ENCODE results near the gene CDK16. TPM values are rescaled to one million over a fixed set of nuclear protein-coding genes. Genes with fewer than 3 reads are reported as not detected.

The CDK16 gene
- total and polyA plus RNA-seq, 2 donors (not counting 3 experiments of a cell fraction or from before 2014, with no cell fraction given), result 99.9 to 149 TPM

GRCh38 chrX:47181301-47181700 is 37.2 kb upstream of the CDK16 start:
- Histone ChIP-seq H4K20me1 (replicated peaks; ENCODE audit: control insufficient read depth, extremely low read depth, insufficient read depth, low read length) (no peaks in the 10 kb centered on the region), H3K4me2 (ENCODE audit: insufficient read depth, low read length) (no peak overlapping the region), H3K9ac (replicated peaks; ENCODE audit: extremely low read depth, insufficient read depth, low read length) (no peak overlapping the region), H3K27ac (ENCODE audit: insufficient read depth, low read depth, low read length) (no peak overlapping the region), H3K36me3 (ENCODE audit: control insufficient read depth in 2 of 2, extremely low read depth in 1 of 2, insufficient read depth in 2 of 2, low read length in 2 of 2) (peaks cover 0 to 45% of the 10 kb centered on the region in 2 experiments), H3K4me3 (replicated peaks in 1 of 3; ENCODE audit: insufficient read depth in 1 of 3, low read depth in 1 of 3, low read length in 3 of 3) (no peak overlapping the region), H3K4me1 (ENCODE audit: control insufficient read depth, extremely low read depth, insufficient read depth, low read length) (no peaks in the 10 kb centered on the region), H3K9me1 (replicated peaks; ENCODE audit: control insufficient read depth, extremely low read depth, insufficient read depth, low read length) (no peaks in the 10 kb centered on the region), H2AFZ (ENCODE audit: low read depth, low read length) (no peak overlapping the region), H3K27me3 (ENCODE audit: control insufficient read depth in 2 of 2, insufficient read depth in 2 of 2, low read length in 2 of 2) (no peaks in the 10 kb centered on the region), H3K9me3 (replicated peaks; ENCODE audit: control insufficient read depth, insufficient read depth, low read length) (no peaks in the 10 kb centered on the region), H3K79me2 (ENCODE audit: control insufficient read depth, insufficient read depth, low read length) (no peaks in the 10 kb centered on the region)
- no TSS peak for BruUV-seq (replicated peaks)
- ChIA-PET CTCF (no interaction called here), POLR2A (no interaction called here)
- intact Hi-C loops (cut with micrococcal nuclease), result no loop called here
- no peak for FAIRE-seq
- TF ChIP-seq MYC (IDR thresholded peaks at IDR 0.05; ENCODE audit: low read depth, low read length) (no peak), POLR2AphosphoS5 (IDR thresholded peaks at IDR 0.05; ENCODE audit: insufficient read depth, low read depth, low read length) (no peak), JUN (IDR thresholded peaks at IDR 0.05; ENCODE audit: borderline replicate concordance, insufficient read depth, insufficient read length, low read depth) (no peak), FOS (IDR thresholded peaks at IDR 0.05; ENCODE audit: borderline replicate concordance, insufficient read depth, low read length) (no peak), POLR2A (IDR thresholded peaks at IDR 0.05; ENCODE audit: low read depth, low read length) (no peak), EZH2 (IDR thresholded peaks at IDR 0.05; ENCODE audit: borderline replicate concordance, low read depth, low read length, severe bottlenecking) (no peak), GATA2 (IDR thresholded peaks at IDR 0.05; ENCODE audit: insufficient read depth, insufficient read length, low read depth, low read length) (no peak)
- TF ChIP-seq, protein P1, sequence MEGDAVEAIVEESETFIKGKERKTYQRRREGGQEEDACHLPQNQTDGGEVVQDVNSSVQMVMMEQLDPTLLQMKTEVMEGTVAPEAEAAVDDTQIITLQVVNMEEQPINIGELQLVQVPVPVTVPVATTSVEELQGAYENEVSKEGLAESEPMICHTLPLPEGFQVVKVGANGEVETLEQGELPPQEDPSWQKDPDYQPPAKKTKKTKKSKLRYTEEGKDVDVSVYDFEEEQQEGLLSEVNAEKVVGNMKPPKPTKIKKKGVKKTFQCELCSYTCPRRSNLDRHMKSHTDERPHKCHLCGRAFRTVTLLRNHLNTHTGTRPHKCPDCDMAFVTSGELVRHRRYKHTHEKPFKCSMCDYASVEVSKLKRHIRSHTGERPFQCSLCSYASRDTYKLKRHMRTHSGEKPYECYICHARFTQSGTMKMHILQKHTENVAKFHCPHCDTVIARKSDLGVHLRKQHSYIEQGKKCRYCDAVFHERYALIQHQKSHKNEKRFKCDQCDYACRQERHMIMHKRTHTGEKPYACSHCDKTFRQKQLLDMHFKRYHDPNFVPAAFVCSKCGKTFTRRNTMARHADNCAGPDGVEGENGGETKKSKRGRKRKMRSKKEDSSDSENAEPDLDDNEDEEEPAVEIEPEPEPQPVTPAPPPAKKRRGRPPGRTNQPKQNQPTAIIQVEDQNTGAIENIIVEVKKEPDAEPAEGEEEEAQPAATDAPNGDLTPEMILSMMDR (IDR thresholded peaks at IDR 0.05; ENCODE audit: extremely low read depth in 1 of 2, insufficient read depth in 1 of 2, low read depth in 1 of 2, low read length in 2 of 2), result no peak
- TF ChIP-seq, protein P2, sequence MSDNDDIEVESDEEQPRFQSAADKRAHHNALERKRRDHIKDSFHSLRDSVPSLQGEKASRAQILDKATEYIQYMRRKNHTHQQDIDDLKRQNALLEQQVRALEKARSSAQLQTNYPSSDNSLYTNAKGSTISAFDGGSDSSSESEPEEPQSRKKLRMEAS (IDR thresholded peaks at IDR 0.05; ENCODE audit: insufficient read depth, insufficient read length), result no peak
- dilution Hi-C loops (cut with MboI; ENCODE audit: extremely low pct_ligation_motif_present, low sequenced_read_pairs), result no loop called here
- DNase-seq (ENCODE audit: low read depth, low spot score), result no peak

All from endothelial cell of umbilical vein (primary cell).